A673 (cell line): ENCODE measurements around the gene IL22RA1. TPM values are rescaled to one million over a fixed set of nuclear protein-coding genes. Genes with fewer than 3 reads are reported as not detected.

Source experiments
- BruUV-seq: library from RNA; stranded (reverse); fragments of 400-500 nt; replicated peaks from 2 replicates; lab custom pipeline; 2021; lab: Mats Ljungman, UMichigan
- CTCF ChIA-PET: fragments of 300-600 bp; sonication (Branson Sonifier 250); formaldehyde crosslinking; loops from one replicate; lab custom pipeline; 2022; ENCODE audit warnings: antibody characterized with exemption; lab: Charles Lee
- POLR2A ChIA-PET: fragments of 300-600 bp; sonication (Branson Sonifier 250); formaldehyde crosslinking; loops from one replicate; lab custom pipeline; 2022; ENCODE audit warnings: antibody characterized with exemption; ENCODE audit not compliant: low non-redundant PET; lab: Charles Lee
- DNase-seq: peaks from one replicate; pipeline ENCODE4 v3.0.0-alpha.2; 2015; ENCODE audit warnings: low spot score
- H3K27ac ChIP-seq: fragments of 200-600 bp; sonication (generic); 2 replicates; pipeline ENCODE4 v1.5.1; 2016; ENCODE audit warnings: mixed run types, low read depth, mild to moderate bottlenecking, mixed read lengths, antibody characterized with exemption, low read length; ENCODE audit not compliant: poor library complexity, severe bottlenecking
- H3K27me3 ChIP-seq: fragments of 200-600 bp; sonication (generic); replicated peaks from 2 replicates; pipeline ENCODE4 v1.6.1; 2017; ENCODE audit warnings: mixed run types, low read depth, mild to moderate bottlenecking, mixed read lengths, antibody characterized with exemption, low read length; ENCODE audit not compliant: insufficient read depth, poor library complexity
- H3K36me3 ChIP-seq: fragments of 200-600 bp; sonication (generic); 2 replicates; pipeline ENCODE4 v1.6.1; 2016; ENCODE audit warnings: mixed run types, mild to moderate bottlenecking, mixed read lengths, antibody characterized with exemption, low read length; ENCODE audit not compliant: insufficient read depth, poor library complexity, severe bottlenecking
- H3K4me1 ChIP-seq: fragments of 200-600 bp; sonication (generic); 2 replicates; pipeline ENCODE4 v1.6.1; 2017; ENCODE audit warnings: mixed run types, mild to moderate bottlenecking, mixed read lengths, antibody characterized with exemption, low read length; ENCODE audit not compliant: insufficient read depth, poor library complexity, severe bottlenecking
- H3K4me3 ChIP-seq: fragments of 200-600 bp; sonication (generic); 2 replicates; pipeline ENCODE4 v1.5.1; 2016; ENCODE audit warnings: low read depth, mixed run types, mild to moderate bottlenecking, mixed read lengths, low read length; ENCODE audit not compliant: poor library complexity, severe bottlenecking
- H3K9me3 ChIP-seq: fragments of 200-600 bp; sonication (generic); 2 replicates; pipeline ENCODE4 v1.6.1; 2016; ENCODE audit warnings: mixed run types, low read depth, mild to moderate bottlenecking, mixed read lengths, antibody characterized with exemption, low read length; ENCODE audit not compliant: poor library complexity, severe bottlenecking
- CTCF ChIP-seq: fragments of 300-800, 200-600 bp; sonication (generic); conservative IDR thresholded peaks from 2 replicates; pipeline ENCODE4 v1.5.1; 2017; ENCODE audit warnings: low read depth, mild to moderate bottlenecking, antibody characterized with exemption, low read length, moderate library complexity, mixed read lengths
- EZH2 ChIP-seq: fragments of 200-600 bp; sonication (generic); IDR thresholded peaks from 2 replicates; pipeline ENCODE4 v1.6.1; 2017; ENCODE audit warnings: borderline replicate concordance, low read depth, mild to moderate bottlenecking, mixed read lengths, antibody characterized with exemption, low read length; ENCODE audit not compliant: poor library complexity, severe bottlenecking
- intact Hi-C: fragments of 100-400 bp; cut with micrococcal nuclease; formaldehyde crosslinking; loops from one replicate; pipeline ENCODE4 v1.10.0; 2022; ENCODE audit not compliant: unreplicated experiment
- total RNA-seq: library from RNA; stranded (reverse); gene quantifications from 2 replicates; pipeline ENCODE4 v1.2.3, GENCODE V29; 2021

IL22RA1 gene
- total RNA-seq, 1 experiment from 2014 or later = 0.24 TPM

GRCh38 chr1:24127134-24127800 is 15.7 kb downstream of the IL22RA1 start:
- ChIA-PET POLR2A (no interaction called here), CTCF (no interaction called here)
- no peaks in the 10 kb centered on the region for H3K36me3 ChIP-seq
- no peak overlapping the region for H3K4me3 ChIP-seq
- no peaks in the 10 kb centered on the region for H3K9me3 ChIP-seq
- TF ChIP-seq CTCF (no peak), EZH2 (no peak)
- H3K4me1 ChIP-seq = no peaks in the 10 kb centered on the region
- H3K27me3 ChIP-seq = no peaks in the 10 kb centered on the region
- BruUV-seq = no TSS peak
- H3K27ac ChIP-seq = no peak overlapping the region
- intact Hi-C loops = no loop called here
- DNase-seq = no peak

DNA sequence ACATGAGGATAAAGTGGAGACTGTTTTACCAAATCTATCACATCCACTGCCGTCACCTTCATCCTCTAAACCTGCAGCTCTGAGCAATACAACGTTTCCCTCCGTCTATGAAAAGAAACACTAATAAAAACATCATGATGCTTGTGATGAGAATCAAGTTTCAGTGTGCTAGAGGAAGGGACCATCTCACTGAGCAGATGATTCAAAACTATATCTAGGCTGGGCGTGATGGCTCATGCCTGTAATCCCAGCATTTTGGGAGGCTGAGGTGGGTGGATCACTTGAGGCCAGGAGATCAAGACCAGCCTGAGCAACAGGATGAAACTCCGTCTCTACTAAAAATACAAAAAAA is 16.3 kb downstream of the IL22RA1 start:
- POLR2A ChIA-PET = no interaction called here
- no peaks in the 10 kb centered on the region for H3K9me3 ChIP-seq
- CTCF ChIA-PET = no interaction called here

DNA sequence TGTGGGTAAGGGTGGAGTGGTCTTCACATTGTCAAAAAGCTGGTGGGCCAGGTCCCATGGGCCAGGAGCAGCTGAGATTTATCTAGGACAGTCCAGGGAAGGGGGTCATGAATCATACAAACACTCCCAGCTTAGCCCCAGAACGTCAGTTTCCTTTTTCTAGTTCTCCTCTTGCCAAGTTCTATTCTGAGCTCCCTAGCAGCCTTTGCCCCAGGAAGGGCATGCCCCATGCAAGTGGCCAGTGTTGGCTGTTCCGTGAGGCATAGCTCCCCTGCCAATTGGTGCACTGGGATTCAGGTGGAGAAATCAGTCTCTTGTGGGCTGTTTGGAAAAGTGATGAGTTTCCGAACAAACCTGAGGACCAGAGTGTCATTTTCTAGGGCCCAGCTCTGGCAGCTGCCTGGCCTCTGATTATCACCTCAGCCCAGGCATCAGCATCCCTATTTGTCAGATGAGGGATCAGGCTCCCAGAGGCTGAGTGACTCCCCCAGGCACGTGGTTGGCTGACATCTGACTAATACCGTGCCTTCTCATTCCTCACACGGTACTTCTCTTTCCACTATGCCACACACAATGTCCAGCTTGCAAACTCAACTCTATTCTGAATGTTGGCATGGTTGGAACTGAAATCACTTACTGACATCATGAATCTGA is 16.8 kb downstream of the IL22RA1 start:
- intact Hi-C loops = no loop called here
- no peaks in the 10 kb centered on the region for H3K9me3 ChIP-seq
- POLR2A ChIA-PET = no interaction called here
- H3K36me3 ChIP-seq = no peaks in the 10 kb centered on the region
- no peaks in the 10 kb centered on the region for H3K4me1 ChIP-seq
- no peak overlapping the region for H3K27ac ChIP-seq
- no TSS peak for BruUV-seq
- no peak for TF ChIP-seq CTCF
- no peak for TF ChIP-seq EZH2
- no peak overlapping the region for H3K4me3 ChIP-seq
- CTCF ChIA-PET = no interaction called here
- no peak for DNase-seq
- no peaks in the 10 kb centered on the region for H3K27me3 ChIP-seq

More for the DNA sequence above, 16.3 kb downstream of the IL22RA1 start:
- H3K27ac ChIP-seq = no peak overlapping the region
- intact Hi-C loops = no loop called here
- TF ChIP-seq CTCF (no peak), EZH2 (no peak)
- no peak overlapping the region for H3K4me3 ChIP-seq
- no peaks in the 10 kb centered on the region for H3K4me1 ChIP-seq
- BruUV-seq = no TSS peak
- DNase-seq = no peak
- no peaks in the 10 kb centered on the region for H3K36me3 ChIP-seq
- H3K27me3 ChIP-seq = no peaks in the 10 kb centered on the region
